ENCODE results near the gene TAAR6.

Gene TAAR6

GRCh38 chr6:132604635-132605152 is 34.6 kb downstream of the TAAR6 start:
- TF ChIP-seq CTCF (IDR thresholded peaks at IDR 0.05; ENCODE audit: control insufficient read depth, extremely low read depth, insufficient read depth), result no peak
- no peak for DNase-seq (ENCODE audit: low read depth)
- H3K4me3 ChIP-seq (ENCODE audit: low read depth, low read length), result no peak overlapping the region

GRCh38 chr6:132607544-132608233 is 37.6 kb downstream of the TAAR6 start:
- no peak overlapping the region for H3K4me3 ChIP-seq (ENCODE audit: low read depth, low read length)
- no peak for DNase-seq (ENCODE audit: low read depth)
- no peak for TF ChIP-seq CTCF (IDR thresholded peaks at IDR 0.05; ENCODE audit: control insufficient read depth, extremely low read depth, insufficient read depth)

GRCh38 chr6:132611616-132612015 is 41.5 kb downstream of the TAAR6 start:
- no peak overlapping the region for H3K4me3 ChIP-seq (ENCODE audit: low read depth, low read length)
- no peak for DNase-seq (ENCODE audit: low read depth)
- no peak for TF ChIP-seq CTCF (IDR thresholded peaks at IDR 0.05; ENCODE audit: control insufficient read depth, extremely low read depth, insufficient read depth)

- no peak for TF ChIP-seq CTCF (IDR thresholded peaks at IDR 0.05; ENCODE audit: control insufficient read depth, extremely low read depth, insufficient read depth)
- no peak overlapping the region for H3K4me3 ChIP-seq (ENCODE audit: low read depth, low read length)
- no peak for DNase-seq (ENCODE audit: low read depth)
These were observed 42.5 kb downstream of the TAAR6 start for GRCh38 chr6:132612449-132613108.

GRCh38 chr6:132614554-132614953 is 44.4 kb downstream of the TAAR6 start:
- DNase-seq (ENCODE audit: low read depth), result no peak
- no peak for TF ChIP-seq CTCF (IDR thresholded peaks at IDR 0.05; ENCODE audit: control insufficient read depth, extremely low read depth, insufficient read depth)
- no peak overlapping the region for H3K4me3 ChIP-seq (ENCODE audit: low read depth, low read length)

GRCh38 chr6:132616677-132617076 is 46.6 kb downstream of the TAAR6 start:
- no peak for TF ChIP-seq CTCF (IDR thresholded peaks at IDR 0.05; ENCODE audit: control insufficient read depth, extremely low read depth, insufficient read depth)
- no peak overlapping the region for H3K4me3 ChIP-seq (ENCODE audit: low read depth, low read length)
- no peak for DNase-seq (ENCODE audit: low read depth)

Measured in LNCaP clone FGC (cell line).